Measurements from ENCODE around the gene CNNM3.

- TF ChIP-seq EZH2 (IDR thresholded peaks at IDR 0.05; ENCODE audit: insufficient read depth, low read length) (no peak), CTCF (IDR thresholded peaks at IDR 0.05; ENCODE audit: insufficient read depth, low read depth, low read length) (no peak)
These were observed 9.0 kb downstream of the CNNM3 start for GRCh38 chr2:96825057-96825456.

All from astrocyte (in vitro differentiated cells and primary cell).